Measurements from ENCODE around the gene DAPK2. TPM values are rescaled to one million over a fixed set of nuclear protein-coding genes. Genes with fewer than 3 reads are reported as not detected.

DAPK2 gene
- total RNA-seq, 1 donor from 2014 or later: 0.52 TPM

DNA sequence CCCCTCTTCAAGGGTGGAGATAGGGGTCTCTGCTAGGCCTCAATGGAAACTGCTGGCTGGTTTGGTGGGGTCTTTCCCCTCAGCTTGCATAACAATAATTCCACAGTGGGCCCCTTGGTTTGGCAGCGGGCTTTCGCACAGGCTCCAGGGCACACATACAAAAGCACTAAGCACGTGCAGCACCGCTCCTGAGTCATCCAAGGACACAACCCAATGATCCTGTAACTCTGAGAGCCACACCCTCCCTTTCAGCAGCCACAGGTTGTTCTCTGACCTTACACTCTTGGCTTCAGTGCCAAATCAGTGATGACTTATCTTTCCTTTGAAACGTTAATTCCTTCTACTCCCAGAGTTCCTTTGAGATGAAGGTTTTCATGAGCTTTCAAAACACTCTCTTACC lies 41.7 kb downstream of the DAPK2 start:
- Mint-ChIP-seq H3K4me1 (ENCODE audit: low read depth, unreplicated experiment) (peaks cover 13% of the 10 kb centered on the region), H3K27ac (ENCODE audit: unreplicated experiment) (no peak overlapping the region), H3K9me3 (ENCODE audit: unreplicated experiment) (peaks cover 2% of the 10 kb centered on the region), H3K27me3 (ENCODE audit: low read depth, unreplicated experiment) (peaks cover 39% of the 10 kb centered on the region), H3K36me3 (ENCODE audit: low read depth, unreplicated experiment) (peaks cover 2% of the 10 kb centered on the region), H3K4me3 (ENCODE audit: unreplicated experiment) (no peak overlapping the region)
- Histone ChIP-seq H3K27ac (ENCODE audit: low read depth, low read length) (no peak overlapping the region), H3K4me1 (ENCODE audit: insufficient read depth, low read length) (peaks cover 4% of the 10 kb centered on the region), H3K9me3 (ENCODE audit: insufficient read depth, low read depth, low read length) (no peaks in the 10 kb centered on the region), H3K4me3 (ENCODE audit: insufficient read depth, low read depth, low read length) (no peak overlapping the region), H3K9ac (ENCODE audit: low read length) (no peak overlapping the region), H4K20me1 (ENCODE audit: insufficient read depth, low read length) (no peaks in the 10 kb centered on the region), H3K27me3 (ENCODE audit: insufficient read depth, low read length) (peaks cover 3% of the 10 kb centered on the region), H3K79me2 (ENCODE audit: insufficient read depth, low read length) (no peaks in the 10 kb centered on the region), H3K36me3 (ENCODE audit: insufficient read depth, low read length) (no peaks in the 10 kb centered on the region), H2AFZ (ENCODE audit: low read depth, low read length) (no peak overlapping the region), H3K4me2 (ENCODE audit: low read length) (no peak overlapping the region)
- no peak for DNase-seq (ENCODE audit: low read depth)
- no peak for FAIRE-seq
- TF ChIP-seq, protein P1, sequence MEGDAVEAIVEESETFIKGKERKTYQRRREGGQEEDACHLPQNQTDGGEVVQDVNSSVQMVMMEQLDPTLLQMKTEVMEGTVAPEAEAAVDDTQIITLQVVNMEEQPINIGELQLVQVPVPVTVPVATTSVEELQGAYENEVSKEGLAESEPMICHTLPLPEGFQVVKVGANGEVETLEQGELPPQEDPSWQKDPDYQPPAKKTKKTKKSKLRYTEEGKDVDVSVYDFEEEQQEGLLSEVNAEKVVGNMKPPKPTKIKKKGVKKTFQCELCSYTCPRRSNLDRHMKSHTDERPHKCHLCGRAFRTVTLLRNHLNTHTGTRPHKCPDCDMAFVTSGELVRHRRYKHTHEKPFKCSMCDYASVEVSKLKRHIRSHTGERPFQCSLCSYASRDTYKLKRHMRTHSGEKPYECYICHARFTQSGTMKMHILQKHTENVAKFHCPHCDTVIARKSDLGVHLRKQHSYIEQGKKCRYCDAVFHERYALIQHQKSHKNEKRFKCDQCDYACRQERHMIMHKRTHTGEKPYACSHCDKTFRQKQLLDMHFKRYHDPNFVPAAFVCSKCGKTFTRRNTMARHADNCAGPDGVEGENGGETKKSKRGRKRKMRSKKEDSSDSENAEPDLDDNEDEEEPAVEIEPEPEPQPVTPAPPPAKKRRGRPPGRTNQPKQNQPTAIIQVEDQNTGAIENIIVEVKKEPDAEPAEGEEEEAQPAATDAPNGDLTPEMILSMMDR (IDR thresholded peaks at IDR 0.05; ENCODE audit: insufficient read depth, low read depth, low read length): no peak
- no peak for TF ChIP-seq EZH2 (IDR thresholded peaks at IDR 0.05; ENCODE audit: insufficient read depth, low read length)

DNA sequence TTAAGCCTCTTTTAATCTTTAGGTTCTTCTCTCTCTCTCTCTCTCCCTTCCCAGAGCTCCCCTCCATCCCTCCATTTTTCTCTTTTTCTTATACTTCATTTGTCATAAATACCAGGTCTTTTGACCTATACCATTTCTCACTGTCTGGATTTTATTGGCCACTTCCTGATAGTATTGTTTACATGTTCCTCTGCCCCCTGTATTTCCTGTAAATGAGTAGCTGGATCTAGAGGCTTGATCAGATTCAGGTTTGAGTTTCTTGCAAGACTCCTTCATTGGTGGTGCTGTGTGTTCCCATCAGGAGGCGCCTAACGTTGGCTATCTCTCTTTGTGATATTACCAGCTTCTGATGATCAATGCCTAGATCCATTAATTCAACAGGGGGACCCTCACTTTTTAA lies 42.2 kb downstream of the DAPK2 start:
- Mint-ChIP-seq H3K27me3 (ENCODE audit: low read depth, unreplicated experiment) (peaks cover 39% of the 10 kb centered on the region), H3K9me3 (ENCODE audit: unreplicated experiment) (peaks cover 2% of the 10 kb centered on the region)
- FAIRE-seq: no peak

DNA sequence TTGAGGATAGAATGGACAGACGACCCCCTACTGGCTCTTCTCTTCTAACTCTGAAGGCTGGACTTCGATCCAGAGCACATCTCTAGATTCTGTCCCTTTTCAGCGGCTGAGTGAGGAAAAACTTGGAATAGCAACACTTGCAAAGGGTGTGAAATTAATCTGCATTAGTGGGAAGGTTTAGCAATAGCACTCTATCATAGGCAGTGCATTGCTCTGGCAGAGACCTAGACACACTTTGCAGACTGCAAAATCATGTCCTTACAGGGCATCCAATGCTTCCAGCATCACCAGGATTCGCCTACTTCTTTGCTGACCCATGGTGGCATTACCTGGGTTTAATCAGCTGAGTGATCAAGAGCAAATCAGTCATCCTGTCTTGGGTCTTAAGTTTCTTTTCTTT lies 43.1 kb downstream of the DAPK2 start:
- H3K4me3 ChIP-seq (ENCODE audit: insufficient read depth, low read depth, low read length): no peak overlapping the region
- H3K27ac ChIP-seq (ENCODE audit: low read depth, low read length): no peak overlapping the region
- Mint-ChIP-seq H3K36me3 (ENCODE audit: low read depth, unreplicated experiment) (peaks cover 2% of the 10 kb centered on the region), H3K4me3 (ENCODE audit: unreplicated experiment) (no peak overlapping the region), H3K27me3 (ENCODE audit: low read depth, unreplicated experiment) (peaks cover 39% of the 10 kb centered on the region), H3K4me1 (ENCODE audit: low read depth, unreplicated experiment) (peaks cover 21% of the 10 kb centered on the region), H3K27ac (ENCODE audit: unreplicated experiment) (no peak overlapping the region), H3K9me3 (ENCODE audit: unreplicated experiment) (peaks cover 2% of the 10 kb centered on the region)
- H3K9ac ChIP-seq (ENCODE audit: low read length): no peak overlapping the region
- DNase-seq (ENCODE audit: low read depth) (no peak), FAIRE-seq (no peak)
- TF ChIP-seq, protein P1 (IDR thresholded peaks at IDR 0.05; ENCODE audit: insufficient read depth, low read depth, low read length): no peak
- TF ChIP-seq EZH2 (IDR thresholded peaks at IDR 0.05; ENCODE audit: insufficient read depth, low read length): no peak
- H3K4me1 ChIP-seq (ENCODE audit: insufficient read depth, low read length): peaks cover 3% of the 10 kb centered on the region
- H3K79me2 ChIP-seq (ENCODE audit: insufficient read depth, low read length): no peaks in the 10 kb centered on the region
- H4K20me1 ChIP-seq (ENCODE audit: insufficient read depth, low read length): no peaks in the 10 kb centered on the region
- no peak overlapping the region for H3K4me2 ChIP-seq (ENCODE audit: low read length)
- H3K9me3 ChIP-seq (ENCODE audit: insufficient read depth, low read depth, low read length): no peaks in the 10 kb centered on the region
- H3K36me3 ChIP-seq (ENCODE audit: insufficient read depth, low read length): no peaks in the 10 kb centered on the region
- H2AFZ ChIP-seq (ENCODE audit: low read depth, low read length): no peak overlapping the region
- peaks cover 3% of the 10 kb centered on the region for H3K27me3 ChIP-seq (ENCODE audit: insufficient read depth, low read length)

More for the DNA sequence above, 42.2 kb downstream of the DAPK2 start:
- H3K27ac ChIP-seq (ENCODE audit: low read depth, low read length): no peak overlapping the region
- no peak overlapping the region for H2AFZ ChIP-seq (ENCODE audit: low read depth, low read length)
- H3K27me3 ChIP-seq (ENCODE audit: insufficient read depth, low read length): peaks cover 3% of the 10 kb centered on the region
- peaks cover under 1% of the 10 kb centered on the region for H3K4me1 ChIP-seq (ENCODE audit: insufficient read depth, low read length)
- no peak overlapping the region for H3K4me3 ChIP-seq (ENCODE audit: insufficient read depth, low read depth, low read length)
- no peaks in the 10 kb centered on the region for H3K9me3 ChIP-seq (ENCODE audit: insufficient read depth, low read depth, low read length)
- H3K9ac ChIP-seq (ENCODE audit: low read length): no peak overlapping the region
- H3K4me1 Mint-ChIP-seq (ENCODE audit: low read depth, unreplicated experiment): peaks cover 13% of the 10 kb centered on the region
- H3K4me3 Mint-ChIP-seq (ENCODE audit: unreplicated experiment): no peak overlapping the region
- H3K4me2 ChIP-seq (ENCODE audit: low read length): no peak overlapping the region
- H3K79me2 ChIP-seq (ENCODE audit: insufficient read depth, low read length): no peaks in the 10 kb centered on the region
- no peaks in the 10 kb centered on the region for H3K36me3 ChIP-seq (ENCODE audit: insufficient read depth, low read length)
- no peaks in the 10 kb centered on the region for H4K20me1 ChIP-seq (ENCODE audit: insufficient read depth, low read length)
- DNase-seq (ENCODE audit: low read depth): no peak
- no peak for TF ChIP-seq EZH2 (IDR thresholded peaks at IDR 0.05; ENCODE audit: insufficient read depth, low read length)
- TF ChIP-seq, protein P1 (IDR thresholded peaks at IDR 0.05; ENCODE audit: insufficient read depth, low read depth, low read length): no peak
- peaks cover 2% of the 10 kb centered on the region for H3K36me3 Mint-ChIP-seq (ENCODE audit: low read depth, unreplicated experiment)
- no peak overlapping the region for H3K27ac Mint-ChIP-seq (ENCODE audit: unreplicated experiment)
